Measurements from ENCODE around the gene MAPK1IP1L.

The MAPK1IP1L gene

GRCh38 chr14:55097881-55098560, 46.6 kb downstream of the MAPK1IP1L start:
- peak; percentile 52 for DNase-seq (ENCODE audit: low spot score)

- DNase-seq (ENCODE audit: low spot score) = no peak
Measured at GRCh38 chr14:55098561-55098898, 47.1 kb downstream of the MAPK1IP1L start.

- DNase-seq (ENCODE audit: low spot score) = no peak
Measured at GRCh38 chr14:55099756-55100155, 48.3 kb downstream of the MAPK1IP1L start.

GRCh38 chr14:55101698-55102097, 50.3 kb downstream of the MAPK1IP1L start:
- DNase-seq (ENCODE audit: low spot score) = no peak

- peak; percentile 80 for DNase-seq (ENCODE audit: low spot score)
Measured at GRCh38 chr14:55102141-55102621, 50.7 kb downstream of the MAPK1IP1L start.

GRCh38 chr14:55103005-55103640, 51.7 kb downstream of the MAPK1IP1L start:
- DNase-seq (ENCODE audit: low spot score) = peak; percentile 86

- no peak for DNase-seq (ENCODE audit: low spot score)
Measured at GRCh38 chr14:55103971-55104954, 52.8 kb downstream of the MAPK1IP1L start.

GRCh38 chr14:55105991-55106390, 54.5 kb downstream of the MAPK1IP1L start:
- no peak for DNase-seq (ENCODE audit: low spot score)

- DNase-seq (ENCODE audit: low spot score) = peak; percentile 64
Measured at GRCh38 chr14:55107766-55108554, 56.5 kb downstream of the MAPK1IP1L start.

GRCh38 chr14:55109836-55110235, 58.4 kb downstream of the MAPK1IP1L start:
- DNase-seq (ENCODE audit: low spot score) = no peak

- DNase-seq (ENCODE audit: low spot score) = no peak
Measured at GRCh38 chr14:55111122-55111708, 59.8 kb downstream of the MAPK1IP1L start.

- DNase-seq (ENCODE audit: low spot score) = no peak
Measured at GRCh38 chr14:55114720-55115119, 63.3 kb downstream of the MAPK1IP1L start.

GRCh38 chr14:55115460-55115859, 64.0 kb downstream of the MAPK1IP1L start:
- DNase-seq (ENCODE audit: low spot score) = no peak

GRCh38 chr14:55115861-55116245, 64.4 kb downstream of the MAPK1IP1L start:
- no peak for DNase-seq (ENCODE audit: low spot score)

GRCh38 chr14:55116246-55117030, 65.0 kb downstream of the MAPK1IP1L start:
- no peak for DNase-seq (ENCODE audit: low spot score)

GRCh38 chr14:55117803-55118441, 66.5 kb downstream of the MAPK1IP1L start:
- no peak for DNase-seq (ENCODE audit: low spot score)

- no peak for DNase-seq (ENCODE audit: low spot score)
Measured at GRCh38 chr14:55118761-55119160, 67.3 kb downstream of the MAPK1IP1L start.
